Keratinocyte (primary cell): Measurements from ENCODE around the gene DIPK1A.

ENCODE experiments used
- CTCF ChIP-seq, 3 experiments: IDR thresholded peaks in 1 of 3; conservative IDR thresholded peaks in 1 of 3; optimal IDR thresholded peaks in 1 of 3; 2 replicates in 2 of 3; 3 replicates in 1 of 3; pipeline versions ENCODE3 to v1.5.1; 2011; ENCODE audit warnings: low read length in 3 of 3, mild to moderate bottlenecking in 3 of 3, moderate library complexity in 2 of 3, control low read depth in 1 of 3, inconsistent platforms in 1 of 3; ENCODE audit not compliant: insufficient read depth in 2 of 3; ENCODE audit errors: extremely low read depth in 1 of 3
- EZH2 ChIP-seq: IDR thresholded peaks from one replicate; pipeline ENCODE4 v1.6.1; 2012; ENCODE audit warnings: inconsistent platforms, mild to moderate bottlenecking, low read length, moderate library complexity

- TF ChIP-seq CTCF (optimal IDR thresholded peaks at IDR 0.05 in 1 of 3, IDR thresholded peaks at IDR 0.05 in 1 of 3, conservative IDR thresholded peaks at IDR 0.05 in 1 of 3; ENCODE audit: extremely low read depth in 1 of 3, insufficient read depth in 2 of 3, low read length in 3 of 3) (no peak), EZH2 (no peak)
These were observed 116.8 kb downstream of the DIPK1A start for GRCh38 chr1:92844439-92844838.
